Measurements from ENCODE around the gene BPNT1. TPM values are rescaled to one million over a fixed set of nuclear protein-coding genes. Genes with fewer than 3 reads are reported as not detected.

Gene BPNT1, protein sequence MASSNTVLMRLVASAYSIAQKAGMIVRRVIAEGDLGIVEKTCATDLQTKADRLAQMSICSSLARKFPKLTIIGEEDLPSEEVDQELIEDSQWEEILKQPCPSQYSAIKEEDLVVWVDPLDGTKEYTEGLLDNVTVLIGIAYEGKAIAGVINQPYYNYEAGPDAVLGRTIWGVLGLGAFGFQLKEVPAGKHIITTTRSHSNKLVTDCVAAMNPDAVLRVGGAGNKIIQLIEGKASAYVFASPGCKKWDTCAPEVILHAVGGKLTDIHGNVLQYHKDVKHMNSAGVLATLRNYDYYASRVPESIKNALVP
- 16.5 to 21.8 TPM (median 17.4 TPM) in 5 replicates for total RNA-seq (2022; extraction: Qiagen RNA extraction)

GRCh38 chr1:220089650-220090556 lies at the start of gene BPNT1:
TSS of gene BPNT1 (minus strand) at chr1:220089788. CDS start at chr1:220079846, 9,942 bp downstream.

DNA sequence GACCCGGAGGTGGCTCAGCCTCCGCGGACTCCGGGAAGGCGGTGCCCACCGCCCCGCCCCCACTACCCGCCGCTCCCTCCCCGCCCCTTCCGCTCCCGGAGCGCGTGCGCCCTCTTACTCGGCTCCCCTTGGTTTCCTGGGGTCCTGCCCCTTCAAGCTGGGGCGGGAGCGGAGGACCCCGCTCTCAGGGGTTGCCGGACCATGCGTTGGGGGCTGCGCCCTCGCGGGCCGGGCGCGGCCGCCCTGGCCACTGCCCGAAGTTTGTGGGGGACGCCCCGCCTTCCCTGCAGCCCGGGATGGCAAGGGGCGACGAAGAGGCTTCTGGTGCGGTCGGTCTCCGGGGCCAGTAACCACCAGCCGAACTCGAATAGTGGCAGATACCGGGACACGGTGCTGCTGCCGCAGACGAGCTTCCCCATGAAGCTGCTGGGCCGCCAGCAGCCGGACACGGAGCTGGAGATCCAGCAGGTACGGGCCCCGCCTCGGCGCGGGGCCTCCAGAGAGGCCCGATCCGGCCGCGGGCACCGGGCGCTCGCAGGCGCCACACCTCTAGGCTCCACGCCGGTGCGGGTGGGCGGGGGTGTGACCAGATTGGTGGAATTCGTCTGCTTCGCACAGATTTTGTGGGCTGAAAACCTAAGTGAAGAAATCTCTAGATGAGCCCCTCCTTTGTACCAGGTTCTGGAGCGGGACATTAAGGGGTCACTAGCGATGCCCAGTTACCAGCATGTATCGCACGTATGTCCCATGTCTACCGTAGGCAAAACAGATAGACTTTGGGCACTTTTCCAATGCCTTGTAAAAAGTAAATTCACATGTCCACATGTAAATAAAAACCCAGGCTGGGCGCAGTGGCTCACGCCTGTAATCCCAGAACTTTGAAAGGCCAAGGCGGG lies 4.7 kb upstream of the BPNT1 start, which contains the start of gene IARS2:
Gene IARS2, plus strand, starts transcription at position 117 of the 896 bp plus-strand sequence. Its CDS starts 85 bp downstream, at position 202.

GRCh38 chr1:220046052-220046930 lies 43.3 kb downstream of the BPNT1 start, which contains the start of gene EPRS1:
TSS of gene EPRS1 (minus strand) at chr1:220046505. CDS start at chr1:220046388, 117 bp downstream.

Other genes starting within 250 kb of the BPNT1 start
- gene SLC30A10, start 161.2 kb downstream of the BPNT1 start, total RNA-seq (2022; extraction: Qiagen RNA extraction), result 0.03 to 0.15 TPM (median 0.09 TPM) in 4 of 5 replicates, not detected in the other
- gene EPRS1, start 43.3 kb downstream of the BPNT1 start, total RNA-seq (2022; extraction: Qiagen RNA extraction), result 68.2 to 79.8 TPM (median 75.3 TPM) in 5 replicates
- gene IARS2, start 4.3 kb upstream of the BPNT1 start, total RNA-seq (2022; extraction: Qiagen RNA extraction), result 89.4 to 121 TPM (median 102 TPM) in 5 replicates
- gene RAB3GAP2, start 182.7 kb upstream of the BPNT1 start, total RNA-seq (2022; extraction: Qiagen RNA extraction), result 10.8 to 14.4 TPM (median 13.6 TPM) in 5 replicates